ENCODE results near the gene MAP2K3.

GRCh38 chr17:21298983-21299519 lies 14.5 kb downstream of the MAP2K3 start:
- TF ChIP-seq, protein P1, sequence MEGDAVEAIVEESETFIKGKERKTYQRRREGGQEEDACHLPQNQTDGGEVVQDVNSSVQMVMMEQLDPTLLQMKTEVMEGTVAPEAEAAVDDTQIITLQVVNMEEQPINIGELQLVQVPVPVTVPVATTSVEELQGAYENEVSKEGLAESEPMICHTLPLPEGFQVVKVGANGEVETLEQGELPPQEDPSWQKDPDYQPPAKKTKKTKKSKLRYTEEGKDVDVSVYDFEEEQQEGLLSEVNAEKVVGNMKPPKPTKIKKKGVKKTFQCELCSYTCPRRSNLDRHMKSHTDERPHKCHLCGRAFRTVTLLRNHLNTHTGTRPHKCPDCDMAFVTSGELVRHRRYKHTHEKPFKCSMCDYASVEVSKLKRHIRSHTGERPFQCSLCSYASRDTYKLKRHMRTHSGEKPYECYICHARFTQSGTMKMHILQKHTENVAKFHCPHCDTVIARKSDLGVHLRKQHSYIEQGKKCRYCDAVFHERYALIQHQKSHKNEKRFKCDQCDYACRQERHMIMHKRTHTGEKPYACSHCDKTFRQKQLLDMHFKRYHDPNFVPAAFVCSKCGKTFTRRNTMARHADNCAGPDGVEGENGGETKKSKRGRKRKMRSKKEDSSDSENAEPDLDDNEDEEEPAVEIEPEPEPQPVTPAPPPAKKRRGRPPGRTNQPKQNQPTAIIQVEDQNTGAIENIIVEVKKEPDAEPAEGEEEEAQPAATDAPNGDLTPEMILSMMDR (IDR thresholded peaks at IDR 0.05), result no peak
- TF ChIP-seq POLR2A (IDR thresholded peaks at IDR 0.05), result no peak
